Stimulated activated CD4-positive, alpha-beta T cell treated with anti-CD3 and anti-CD28 coated beads, Interleukin-1b, Interleukin-23, amount 100 ng/mL, for 4 hours (primary cell): ENCODE results near the gene DCD.
A peak's percentile ranks its signal among the peaks of the same experiment; 100 is the strongest.
"Not testable (repeated sequence)": the region's sequence is repeated elsewhere in the genome, so short reads cannot be mapped to it uniquely, and the experiment has no call there.

Experiments used
- DNase-seq, 2 donors: peaks; one replicate each; pipeline ENCODE4 v3.0.0-alpha.2; 2020; ENCODE audit warnings: low read depth in 2 of 2

DCD gene

GRCh38 chr12:54648265-54648664, at the start of gene DCD:
Gene DCD (minus strand): TSS chr12:54648365. CDS start chr12:54648303, 62 bp downstream.
- DNase-seq, result no peak

- no peak for DNase-seq
Observed at GRCh38 chr12:54697851-54698250, 49.7 kb upstream of the DCD start.

- DNase-seq, result no peak
Observed at GRCh38 chr12:54692353-54692752, 44.2 kb upstream of the DCD start.

GRCh38 chr12:54689984-54690383, 41.8 kb upstream of the DCD start:
- no peak for DNase-seq

- no peak for DNase-seq
Observed at GRCh38 chr12:54689034-54689372, 40.8 kb upstream of the DCD start.

- no peak for DNase-seq
Observed at GRCh38 chr12:54688309-54689033, 40.3 kb upstream of the DCD start.

- DNase-seq, result no peak
Observed at GRCh38 chr12:54684636-54685630, 36.8 kb upstream of the DCD start.

- no peak for DNase-seq
Observed at GRCh38 chr12:54683398-54683797, 35.2 kb upstream of the DCD start.

- DNase-seq, result no peak
Observed at GRCh38 chr12:54682674-54683073, 34.5 kb upstream of the DCD start.

- DNase-seq, result peak in 1 of 2 donors; percentile 7
Observed at GRCh38 chr12:54680374-54680773, 32.2 kb upstream of the DCD start.

GRCh38 chr12:54678131-54678530, 30.0 kb upstream of the DCD start:
- DNase-seq, result no peak

GRCh38 chr12:54667945-54668344, 19.8 kb upstream of the DCD start:
- DNase-seq, result no peak

GRCh38 chr12:54666008-54666407, 17.8 kb upstream of the DCD start:
- no peak for DNase-seq

GRCh38 chr12:54665022-54665635, 17.0 kb upstream of the DCD start:
- not testable (repeated sequence) for DNase-seq

- DNase-seq, result no peak
Observed at GRCh38 chr12:54663603-54664002, 15.4 kb upstream of the DCD start.

- DNase-seq, result no peak
Observed at GRCh38 chr12:54662026-54662425, 13.9 kb upstream of the DCD start.

- DNase-seq, result no peak
Observed at GRCh38 chr12:54661048-54661447, 12.9 kb upstream of the DCD start.

GRCh38 chr12:54660320-54660962, 12.3 kb upstream of the DCD start:
- no peak for DNase-seq

GRCh38 chr12:54658306-54659264, 10.4 kb upstream of the DCD start:
- peak in 1 of 2 donors; percentile 33 for DNase-seq

GRCh38 chr12:54657105-54657607, 9.0 kb upstream of the DCD start:
- no peak for DNase-seq

GRCh38 chr12:54654926-54655325, 6.8 kb upstream of the DCD start:
- no peak for DNase-seq
